MM.1S (cell line): Measurements from ENCODE around the gene CDH5.

Experiments used
- DNase-seq: peaks from one replicate; pipeline ENCODE4 v3.0.0-alpha.2; 2015
- H2AFZ ChIP-seq: fragments of 300-600 bp; sonication (generic); 2 replicates; pipeline ENCODE4 v1.6.0; 2016; ENCODE audit warnings: antibody characterized with exemption, low read length
- H3F3A ChIP-seq: fragments of 300-600 bp; sonication (generic); 2 replicates; pipeline ENCODE4 v1.6.1; 2016; ENCODE audit warnings: mild to moderate bottlenecking, antibody characterized with exemption, low read length, moderate library complexity, mixed read lengths; ENCODE audit not compliant: insufficient read depth
- H3K27ac ChIP-seq: fragments of 300-600 bp; sonication (generic); 2 replicates; pipeline ENCODE4 v1.5.1; 2016; ENCODE audit warnings: mild to moderate bottlenecking, low read length
- H3K27me3 ChIP-seq: fragments of 300-600 bp; sonication (generic); replicated peaks from 2 replicates; pipeline ENCODE4 v1.6.0; 2016; ENCODE audit warnings: low read length; ENCODE audit not compliant: insufficient read depth
- H3K36me3 ChIP-seq: fragments of 300-600 bp; sonication (generic); replicated peaks from 2 replicates; pipeline ENCODE4 v1.6.1; 2016; ENCODE audit warnings: mild to moderate bottlenecking, low read length, mixed read lengths; ENCODE audit not compliant: insufficient read depth
- H3K4me1 ChIP-seq: fragments of 300-600 bp; sonication (generic); 2 replicates; pipeline ENCODE4 v1.6.1; 2016; ENCODE audit warnings: low read length, mixed read lengths
- H3K4me2 ChIP-seq: fragments of 300-600 bp; sonication (generic); 2 replicates; pipeline ENCODE4 v1.6.0; 2016; ENCODE audit warnings: low read depth, low read length
- H3K4me3 ChIP-seq: fragments of 300-600 bp; sonication (generic); 2 replicates; pipeline ENCODE4 v1.5.1; 2016; ENCODE audit warnings: low read length, mixed read lengths
- H3K79me2 ChIP-seq: fragments of 300-600 bp; sonication (generic); 2 replicates; pipeline ENCODE4 v1.6.1; 2016; ENCODE audit warnings: mixed run types, low read length, mixed read lengths
- H3K9ac ChIP-seq: fragments of 300-600 bp; sonication (generic); 2 replicates; pipeline ENCODE4 v1.6.1; 2016; ENCODE audit warnings: low read length, mixed read lengths
- H3K9me2 ChIP-seq: fragments of 300-600 bp; sonication (generic); replicated peaks from 2 replicates; pipeline ENCODE4 v1.6.1; 2016; ENCODE audit warnings: mild to moderate bottlenecking, low read length, mixed read lengths; ENCODE audit not compliant: insufficient read depth
- H3K9me3 ChIP-seq: fragments of 300-600 bp; sonication (generic); replicated peaks from 2 replicates; pipeline ENCODE4 v1.6.1; 2016; ENCODE audit warnings: mild to moderate bottlenecking, low read length, mixed read lengths; ENCODE audit not compliant: insufficient read depth
- H4K20me1 ChIP-seq: fragments of 300-600 bp; sonication (generic); 2 replicates; pipeline ENCODE4 v1.6.1; 2016; ENCODE audit warnings: mild to moderate bottlenecking, low read length, moderate library complexity, mixed read lengths; ENCODE audit not compliant: insufficient read depth
- EZH2 ChIP-seq: fragments of 300-600 bp; sonication (generic); optimal IDR thresholded peaks from 2 replicates; pipeline ENCODE3; 2017; ENCODE audit warnings: low read depth, mild to moderate bottlenecking, antibody characterized with exemption, low read length, mixed read lengths
- EZH2phosphoT487 ChIP-seq: fragments of 300-600 bp; sonication (generic); IDR thresholded peaks from 2 replicates; pipeline ENCODE4 v1.6.1; 2018; ENCODE audit warnings: antibody characterized with exemption, low read length
- TF ChIP-seq, protein P1 (sequence below): fragments of 300-600 bp; sonication (generic); IDR thresholded peaks from 2 replicates; pipeline ENCODE4 v1.5.1; 2016; ENCODE audit warnings: antibody characterized with exemption, low read length, mixed read lengths

Gene CDH5

DNA sequence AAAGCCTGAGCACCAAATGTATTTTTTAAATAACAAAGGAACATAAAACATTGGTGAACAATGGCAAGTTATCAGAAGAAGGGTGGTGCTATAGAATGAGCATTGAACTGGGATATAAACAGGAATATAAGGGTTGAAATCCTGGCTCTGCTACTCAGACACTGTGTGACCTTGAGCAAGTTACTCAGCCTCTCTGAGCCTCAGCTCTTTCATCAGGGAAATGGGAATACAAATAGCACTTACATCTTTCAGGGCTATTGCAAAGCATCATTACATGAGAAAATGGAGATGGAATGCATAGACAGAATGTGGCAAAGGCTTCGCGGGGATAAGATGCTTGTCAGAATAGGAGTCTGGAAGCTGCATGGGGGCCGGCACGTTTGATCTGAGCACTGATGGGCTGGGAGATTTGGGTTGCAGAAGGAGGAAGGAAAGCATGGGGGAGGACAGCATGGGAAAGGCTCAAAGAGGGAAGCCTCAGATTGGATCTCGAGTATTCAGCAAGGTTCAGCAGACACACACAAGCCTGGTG is 4.8 kb upstream of the CDH5 start:
- Histone ChIP-seq H2AFZ (no peak overlapping the region), H3K9me3 (no peaks in the 10 kb centered on the region), H4K20me1 (no peaks in the 10 kb centered on the region), H3K9ac (no peak overlapping the region), H3K9me2 (no peaks in the 10 kb centered on the region), H3K4me3 (no peak overlapping the region), H3F3A (no peaks in the 10 kb centered on the region), H3K4me2 (no peak overlapping the region), H3K79me2 (no peaks in the 10 kb centered on the region), H3K27ac (no peak overlapping the region), H3K27me3 (peaks cover 55% of the 10 kb centered on the region), H3K4me1 (0 out of 2 replicates have a peak, but pooled peaks cover 9% of the 10 kb centered on the region), H3K36me3 (no peaks in the 10 kb centered on the region)
- TF ChIP-seq, protein P1, sequence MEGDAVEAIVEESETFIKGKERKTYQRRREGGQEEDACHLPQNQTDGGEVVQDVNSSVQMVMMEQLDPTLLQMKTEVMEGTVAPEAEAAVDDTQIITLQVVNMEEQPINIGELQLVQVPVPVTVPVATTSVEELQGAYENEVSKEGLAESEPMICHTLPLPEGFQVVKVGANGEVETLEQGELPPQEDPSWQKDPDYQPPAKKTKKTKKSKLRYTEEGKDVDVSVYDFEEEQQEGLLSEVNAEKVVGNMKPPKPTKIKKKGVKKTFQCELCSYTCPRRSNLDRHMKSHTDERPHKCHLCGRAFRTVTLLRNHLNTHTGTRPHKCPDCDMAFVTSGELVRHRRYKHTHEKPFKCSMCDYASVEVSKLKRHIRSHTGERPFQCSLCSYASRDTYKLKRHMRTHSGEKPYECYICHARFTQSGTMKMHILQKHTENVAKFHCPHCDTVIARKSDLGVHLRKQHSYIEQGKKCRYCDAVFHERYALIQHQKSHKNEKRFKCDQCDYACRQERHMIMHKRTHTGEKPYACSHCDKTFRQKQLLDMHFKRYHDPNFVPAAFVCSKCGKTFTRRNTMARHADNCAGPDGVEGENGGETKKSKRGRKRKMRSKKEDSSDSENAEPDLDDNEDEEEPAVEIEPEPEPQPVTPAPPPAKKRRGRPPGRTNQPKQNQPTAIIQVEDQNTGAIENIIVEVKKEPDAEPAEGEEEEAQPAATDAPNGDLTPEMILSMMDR, result no peak
- TF ChIP-seq EZH2phosphoT487 (no peak), EZH2 (no peak)
- DNase-seq, result no peak

DNA sequence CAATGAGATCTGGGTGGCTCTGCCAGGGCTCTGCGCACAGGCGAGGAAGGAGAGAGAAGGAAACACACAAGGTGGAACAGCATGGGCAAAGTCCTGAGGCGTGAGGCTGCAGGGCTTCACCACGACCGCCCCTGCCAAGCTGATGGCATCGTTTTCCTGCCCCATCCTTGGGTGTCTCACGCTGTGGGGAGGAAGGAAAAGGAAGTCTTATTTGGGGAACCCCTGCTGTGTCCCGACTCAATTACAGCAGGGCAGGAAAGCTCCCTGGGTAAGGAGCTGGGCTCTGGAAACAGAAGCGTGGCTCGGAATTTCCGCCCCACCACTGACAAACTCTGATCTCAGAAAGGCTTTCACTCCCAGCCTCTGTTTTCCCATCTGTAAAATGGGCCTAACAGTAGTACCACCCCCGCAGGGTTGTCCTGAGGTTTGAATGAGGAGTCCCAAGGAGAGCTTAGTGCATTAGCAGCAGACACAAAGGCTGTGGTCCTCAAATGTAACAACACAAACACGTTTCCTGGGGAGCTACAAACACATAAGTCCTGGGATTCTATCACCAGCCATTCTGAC is 3.2 kb upstream of the CDH5 start:
- H3K27me3 ChIP-seq, result peaks cover 52% of the 10 kb centered on the region
- 0 out of 2 replicates have a peak, but pooled peaks cover 9% of the 10 kb centered on the region for H3K4me1 ChIP-seq
- no peak overlapping the region for H3K4me2 ChIP-seq
- H3K79me2 ChIP-seq, result no peaks in the 10 kb centered on the region
- H4K20me1 ChIP-seq, result no peaks in the 10 kb centered on the region
- no peak overlapping the region for H3K9ac ChIP-seq
- H2AFZ ChIP-seq, result no peak overlapping the region
- TF ChIP-seq, protein P1, result no peak
- DNase-seq, result no peak
- no peaks in the 10 kb centered on the region for H3F3A ChIP-seq
- H3K9me2 ChIP-seq, result no peaks in the 10 kb centered on the region
- no peak overlapping the region for H3K27ac ChIP-seq
- H3K36me3 ChIP-seq, result no peaks in the 10 kb centered on the region
- H3K9me3 ChIP-seq, result no peaks in the 10 kb centered on the region
- no peak overlapping the region for H3K4me3 ChIP-seq

DNA sequence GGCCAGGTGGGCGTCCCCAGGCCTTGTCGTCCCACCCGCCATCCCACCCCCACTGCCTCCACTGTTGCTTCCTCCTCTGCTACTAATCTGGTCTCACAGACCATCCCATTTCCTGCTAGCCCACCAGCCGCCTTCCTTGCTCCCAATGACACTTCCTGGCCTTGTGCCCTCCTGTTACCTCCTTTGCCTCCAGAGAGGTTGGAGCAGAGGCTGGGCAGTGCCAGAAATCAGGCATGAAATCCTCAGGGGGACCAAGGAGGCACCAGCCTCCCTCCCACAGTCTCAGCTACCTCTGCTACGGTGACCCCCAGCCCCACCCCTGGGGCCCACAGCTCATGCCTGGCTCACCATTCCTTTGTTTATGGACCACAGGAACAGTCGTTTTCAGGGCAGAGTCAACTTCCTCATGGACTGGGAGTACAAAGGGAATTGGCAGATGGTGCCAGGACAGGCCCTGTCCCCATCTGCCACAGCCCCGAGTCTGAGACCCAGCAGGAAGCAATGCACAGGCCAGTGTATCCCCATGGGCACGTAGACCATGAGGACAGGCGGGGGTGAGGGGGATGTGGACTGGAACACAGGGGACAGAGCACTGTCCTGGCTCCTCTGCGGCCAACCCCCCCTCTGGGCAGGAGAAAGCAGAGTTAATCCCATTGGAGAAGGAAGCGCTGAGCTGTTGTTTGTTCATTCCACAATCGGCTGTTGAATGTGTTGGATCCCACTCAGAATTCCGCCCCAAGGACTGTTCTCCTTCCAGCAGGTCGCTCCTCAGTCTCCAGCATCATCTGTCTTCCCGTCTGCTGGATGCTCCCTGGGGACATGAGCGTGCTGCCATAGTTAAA is 2.2 kb upstream of the CDH5 start:
- H3K9ac ChIP-seq, result no peak overlapping the region

More for the DNA sequence above, 2.2 kb upstream of the CDH5 start:
- Histone ChIP-seq H3K36me3 (no peaks in the 10 kb centered on the region), H2AFZ (no peak overlapping the region), H3K27me3 (peaks cover 45% of the 10 kb centered on the region), H3K4me3 (no peak overlapping the region), H3K27ac (no peak overlapping the region), H3K4me2 (no peak overlapping the region), H3K79me2 (no peaks in the 10 kb centered on the region), H3K4me1 (0 out of 2 replicates have a peak, but pooled peaks cover 9% of the 10 kb centered on the region), H3F3A (no peaks in the 10 kb centered on the region), H4K20me1 (no peaks in the 10 kb centered on the region), H3K9me2 (no peaks in the 10 kb centered on the region), H3K9me3 (no peaks in the 10 kb centered on the region)
- no peak for TF ChIP-seq EZH2phosphoT487
- TF ChIP-seq EZH2, result no peak
- TF ChIP-seq, protein P1, result no peak
- DNase-seq, result no peak
